Measurements from ENCODE around the gene VAMP2. TPM values are rescaled to one million over a fixed set of nuclear protein-coding genes. Genes with fewer than 3 reads are reported as not detected.

Gene VAMP2
- total and polyA plus RNA-seq, 9 of the 15 experiments (the other 6 are each of a cell fraction or from before 2014, with no cell fraction given) = 2.3 to 31.8 (median 6.0) TPM

DNA sequence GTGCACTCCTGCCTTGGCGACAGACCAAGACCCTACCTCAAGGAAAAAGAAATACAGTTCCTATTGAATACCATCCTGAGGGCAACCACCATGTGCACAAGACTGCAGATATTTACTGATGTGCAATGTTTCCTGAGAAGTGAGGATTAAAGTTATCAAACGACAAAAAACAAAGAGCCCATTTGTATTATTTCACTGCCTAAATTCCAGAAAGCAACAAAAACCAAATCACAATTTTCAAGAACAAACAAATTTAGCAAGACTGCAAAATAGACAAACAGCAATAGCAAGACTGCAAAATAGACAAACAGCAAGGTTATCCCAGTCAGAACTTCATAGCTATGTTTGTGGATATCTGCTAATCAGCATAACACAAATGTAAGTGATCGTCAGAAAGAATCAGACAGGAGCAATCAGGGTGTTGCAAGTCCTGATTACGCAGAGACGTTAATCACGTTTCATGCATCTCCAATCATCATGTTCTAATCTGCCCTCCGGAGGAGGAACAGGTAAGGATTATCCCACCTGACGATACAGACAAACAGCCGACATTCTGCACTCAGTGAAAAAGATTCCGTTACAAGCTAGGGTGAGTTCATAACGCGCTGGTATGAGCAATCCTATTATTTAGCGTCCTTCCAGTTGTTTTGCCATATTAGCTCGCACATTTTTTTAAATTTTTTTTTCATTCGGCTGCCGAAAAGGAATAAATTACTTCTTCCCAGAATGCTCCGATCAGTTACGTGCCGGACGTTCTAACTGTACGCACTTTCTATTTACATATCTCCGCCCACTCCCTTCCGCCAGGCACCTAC lies 10.5 kb upstream of the VAMP2 start (continued):
- TF ChIP-seq, protein P1, sequence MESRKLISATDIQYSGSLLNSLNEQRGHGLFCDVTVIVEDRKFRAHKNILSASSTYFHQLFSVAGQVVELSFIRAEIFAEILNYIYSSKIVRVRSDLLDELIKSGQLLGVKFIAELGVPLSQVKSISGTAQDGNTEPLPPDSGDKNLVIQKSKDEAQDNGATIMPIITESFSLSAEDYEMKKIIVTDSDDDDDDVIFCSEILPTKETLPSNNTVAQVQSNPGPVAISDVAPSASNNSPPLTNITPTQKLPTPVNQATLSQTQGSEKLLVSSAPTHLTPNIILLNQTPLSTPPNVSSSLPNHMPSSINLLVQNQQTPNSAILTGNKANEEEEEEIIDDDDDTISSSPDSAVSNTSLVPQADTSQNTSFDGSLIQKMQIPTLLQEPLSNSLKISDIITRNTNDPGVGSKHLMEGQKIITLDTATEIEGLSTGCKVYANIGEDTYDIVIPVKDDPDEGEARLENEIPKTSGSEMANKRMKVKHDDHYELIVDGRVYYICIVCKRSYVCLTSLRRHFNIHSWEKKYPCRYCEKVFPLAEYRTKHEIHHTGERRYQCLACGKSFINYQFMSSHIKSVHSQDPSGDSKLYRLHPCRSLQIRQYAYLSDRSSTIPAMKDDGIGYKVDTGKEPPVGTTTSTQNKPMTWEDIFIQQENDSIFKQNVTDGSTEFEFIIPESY (CRISPR knock-in tag; IDR thresholded peaks at IDR 0.05) = no peak
- TF ChIP-seq BMI1 (IDR thresholded peaks at IDR 0.05; ENCODE audit: low read length) (no peak), NCOA4 (IDR thresholded peaks at IDR 0.05; ENCODE audit: partially characterized antibody) (peak; percentile 96), FOSL1 (tag; conservative IDR thresholded peaks at IDR 0.05) (peak; percentile 79), FOXA3 (CRISPR knock-in tag; conservative IDR thresholded peaks at IDR 0.05 in 1 of 2, IDR thresholded peaks at IDR 0.05 in 1 of 2) (peak; percentile 48 to 63; a peak in 2 of 4 replicates), GTF2E2 (tag; IDR thresholded peaks at IDR 0.05) (peak; percentile 100), THRAP3 (IDR thresholded peaks at IDR 0.05; ENCODE audit: borderline replicate concordance) (peak; percentile 99), ZC3H11A (IDR thresholded peaks at IDR 0.05; ENCODE audit: low read depth, low read length) (no peak; the same call in 1 of the 2 replicates), DIDO1 (tag; IDR thresholded peaks at IDR 0.05; ENCODE audit: low read depth) (no peak), BRD4 (IDR thresholded peaks at IDR 0.05) (peak; percentile 86; the same call in 1 of the 2 replicates), MYBL2 (IDR thresholded peaks at IDR 0.05; ENCODE audit: low read depth) (no peak), MYBL2 (CRISPR knock-in tag; IDR thresholded peaks at IDR 0.05; ENCODE audit: borderline replicate concordance) (no peak), YY1 (IDR thresholded peaks at IDR 0.05; ENCODE audit: borderline replicate concordance in 1 of 3, control insufficient read depth in 1 of 3, extremely low read depth in 1 of 3, insufficient read depth in 3 of 3, insufficient read length in 1 of 3, insufficient replicate concordance in 2 of 3, low read depth in 1 of 3, low read length in 2 of 3) (peak in 1 of 3 experiments; percentile 80)
- TF ChIP-seq, protein P2, sequence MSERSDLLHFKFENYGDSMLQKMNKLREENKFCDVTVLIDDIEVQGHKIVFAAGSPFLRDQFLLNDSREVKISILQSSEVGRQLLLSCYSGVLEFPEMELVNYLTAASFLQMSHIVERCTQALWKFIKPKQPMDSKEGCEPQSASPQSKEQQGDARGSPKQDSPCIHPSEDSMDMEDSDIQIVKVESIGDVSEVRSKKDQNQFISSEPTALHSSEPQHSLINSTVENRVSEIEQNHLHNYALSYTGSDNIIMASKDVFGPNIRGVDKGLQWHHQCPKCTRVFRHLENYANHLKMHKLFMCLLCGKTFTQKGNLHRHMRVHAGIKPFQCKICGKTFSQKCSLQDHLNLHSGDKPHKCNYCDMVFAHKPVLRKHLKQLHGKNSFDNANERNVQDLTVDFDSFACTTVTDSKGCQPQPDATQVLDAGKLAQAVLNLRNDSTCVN (CRISPR knock-in tag; IDR thresholded peaks at IDR 0.05) = peak; percentile 99
- TF ChIP-seq, protein P3, sequence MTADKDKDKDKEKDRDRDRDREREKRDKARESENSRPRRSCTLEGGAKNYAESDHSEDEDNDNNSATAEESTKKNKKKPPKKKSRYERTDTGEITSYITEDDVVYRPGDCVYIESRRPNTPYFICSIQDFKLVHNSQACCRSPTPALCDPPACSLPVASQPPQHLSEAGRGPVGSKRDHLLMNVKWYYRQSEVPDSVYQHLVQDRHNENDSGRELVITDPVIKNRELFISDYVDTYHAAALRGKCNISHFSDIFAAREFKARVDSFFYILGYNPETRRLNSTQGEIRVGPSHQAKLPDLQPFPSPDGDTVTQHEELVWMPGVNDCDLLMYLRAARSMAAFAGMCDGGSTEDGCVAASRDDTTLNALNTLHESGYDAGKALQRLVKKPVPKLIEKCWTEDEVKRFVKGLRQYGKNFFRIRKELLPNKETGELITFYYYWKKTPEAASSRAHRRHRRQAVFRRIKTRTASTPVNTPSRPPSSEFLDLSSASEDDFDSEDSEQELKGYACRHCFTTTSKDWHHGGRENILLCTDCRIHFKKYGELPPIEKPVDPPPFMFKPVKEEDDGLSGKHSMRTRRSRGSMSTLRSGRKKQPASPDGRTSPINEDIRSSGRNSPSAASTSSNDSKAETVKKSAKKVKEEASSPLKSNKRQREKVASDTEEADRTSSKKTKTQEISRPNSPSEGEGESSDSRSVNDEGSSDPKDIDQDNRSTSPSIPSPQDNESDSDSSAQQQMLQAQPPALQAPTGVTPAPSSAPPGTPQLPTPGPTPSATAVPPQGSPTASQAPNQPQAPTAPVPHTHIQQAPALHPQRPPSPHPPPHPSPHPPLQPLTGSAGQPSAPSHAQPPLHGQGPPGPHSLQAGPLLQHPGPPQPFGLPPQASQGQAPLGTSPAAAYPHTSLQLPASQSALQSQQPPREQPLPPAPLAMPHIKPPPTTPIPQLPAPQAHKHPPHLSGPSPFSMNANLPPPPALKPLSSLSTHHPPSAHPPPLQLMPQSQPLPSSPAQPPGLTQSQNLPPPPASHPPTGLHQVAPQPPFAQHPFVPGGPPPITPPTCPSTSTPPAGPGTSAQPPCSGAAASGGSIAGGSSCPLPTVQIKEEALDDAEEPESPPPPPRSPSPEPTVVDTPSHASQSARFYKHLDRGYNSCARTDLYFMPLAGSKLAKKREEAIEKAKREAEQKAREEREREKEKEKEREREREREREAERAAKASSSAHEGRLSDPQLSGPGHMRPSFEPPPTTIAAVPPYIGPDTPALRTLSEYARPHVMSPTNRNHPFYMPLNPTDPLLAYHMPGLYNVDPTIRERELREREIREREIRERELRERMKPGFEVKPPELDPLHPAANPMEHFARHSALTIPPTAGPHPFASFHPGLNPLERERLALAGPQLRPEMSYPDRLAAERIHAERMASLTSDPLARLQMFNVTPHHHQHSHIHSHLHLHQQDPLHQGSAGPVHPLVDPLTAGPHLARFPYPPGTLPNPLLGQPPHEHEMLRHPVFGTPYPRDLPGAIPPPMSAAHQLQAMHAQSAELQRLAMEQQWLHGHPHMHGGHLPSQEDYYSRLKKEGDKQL (CRISPR knock-in tag; IDR thresholded peaks at IDR 0.05; ENCODE audit: borderline replicate concordance) = no peak
- TF ChIP-seq, protein P4, sequence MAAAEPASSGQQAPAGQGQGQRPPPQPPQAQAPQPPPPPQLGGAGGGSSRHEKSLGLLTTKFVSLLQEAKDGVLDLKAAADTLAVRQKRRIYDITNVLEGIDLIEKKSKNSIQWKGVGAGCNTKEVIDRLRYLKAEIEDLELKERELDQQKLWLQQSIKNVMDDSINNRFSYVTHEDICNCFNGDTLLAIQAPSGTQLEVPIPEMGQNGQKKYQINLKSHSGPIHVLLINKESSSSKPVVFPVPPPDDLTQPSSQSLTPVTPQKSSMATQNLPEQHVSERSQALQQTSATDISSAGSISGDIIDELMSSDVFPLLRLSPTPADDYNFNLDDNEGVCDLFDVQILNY (CRISPR knock-in tag; IDR thresholded peaks at IDR 0.05) = peak; percentile 87
